Measurements from ENCODE around the gene RXRB.

RXRB gene

DNA sequence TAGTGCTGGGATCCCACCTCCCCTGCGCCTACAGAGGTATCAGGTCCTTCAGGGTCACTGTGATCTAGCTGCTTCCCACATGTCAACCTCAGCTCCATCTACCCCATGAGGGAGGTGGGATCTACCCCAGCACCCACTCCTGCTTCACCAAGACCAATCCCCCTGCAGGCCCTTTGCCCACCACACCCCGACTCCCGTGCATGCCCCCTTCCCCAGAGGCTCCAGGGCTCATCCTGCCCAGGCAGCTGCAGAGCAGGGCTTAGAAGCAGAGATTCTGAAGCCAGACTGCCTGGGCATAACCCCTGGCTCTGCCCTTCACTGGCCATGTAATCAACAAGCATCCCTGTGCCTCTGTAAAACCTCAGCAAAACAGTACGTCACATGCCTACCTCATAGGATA, 25.7 kb downstream of the RXRB start:
- DNase-seq = no peak

DNA sequence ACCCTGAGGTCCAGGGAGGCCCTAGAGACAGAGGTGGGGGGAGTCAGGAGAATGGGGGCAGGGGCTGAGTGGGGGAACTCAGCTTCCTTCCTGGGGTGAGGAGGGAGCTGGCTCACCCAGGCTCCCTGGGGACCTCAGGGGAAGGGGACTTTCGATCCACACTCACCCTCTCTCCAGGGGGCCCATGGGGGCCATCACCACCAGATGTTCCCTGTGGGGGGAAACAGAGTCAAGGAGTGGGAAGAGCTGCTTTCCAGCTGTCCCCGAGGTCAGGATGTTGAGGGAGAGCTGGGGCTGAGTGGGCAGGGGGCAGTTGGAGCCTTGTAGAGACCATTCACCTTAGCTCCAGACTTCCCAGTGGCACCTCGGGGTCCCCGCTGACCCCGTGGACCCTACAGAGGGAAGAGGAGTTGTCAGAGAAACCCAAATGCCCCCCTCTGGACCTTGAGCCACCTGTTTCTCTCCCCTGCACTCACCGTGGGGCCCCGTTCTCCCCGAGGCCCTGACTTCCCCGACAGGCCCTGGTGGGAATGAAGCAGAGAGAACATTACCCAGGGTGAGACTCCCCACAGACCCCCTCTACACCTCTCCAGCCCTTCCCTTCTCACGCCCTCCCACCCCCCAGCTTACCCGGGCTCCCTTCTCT, 26.8 kb downstream of the RXRB start:
- no peak for DNase-seq

- DNase-seq = no peak
These were observed 27.6 kb downstream of the RXRB start for GRCh38 chr6:33172688-33173534.

GRCh38 chr6:33171880-33172687, 28.4 kb downstream of the RXRB start:
- DNase-seq = no peak

- no peak for DNase-seq
These were observed 29.2 kb downstream of the RXRB start for GRCh38 chr6:33171016-33171879.

GRCh38 chr6:33170176-33171015, 30.1 kb downstream of the RXRB start:
- no peak for DNase-seq

DNA sequence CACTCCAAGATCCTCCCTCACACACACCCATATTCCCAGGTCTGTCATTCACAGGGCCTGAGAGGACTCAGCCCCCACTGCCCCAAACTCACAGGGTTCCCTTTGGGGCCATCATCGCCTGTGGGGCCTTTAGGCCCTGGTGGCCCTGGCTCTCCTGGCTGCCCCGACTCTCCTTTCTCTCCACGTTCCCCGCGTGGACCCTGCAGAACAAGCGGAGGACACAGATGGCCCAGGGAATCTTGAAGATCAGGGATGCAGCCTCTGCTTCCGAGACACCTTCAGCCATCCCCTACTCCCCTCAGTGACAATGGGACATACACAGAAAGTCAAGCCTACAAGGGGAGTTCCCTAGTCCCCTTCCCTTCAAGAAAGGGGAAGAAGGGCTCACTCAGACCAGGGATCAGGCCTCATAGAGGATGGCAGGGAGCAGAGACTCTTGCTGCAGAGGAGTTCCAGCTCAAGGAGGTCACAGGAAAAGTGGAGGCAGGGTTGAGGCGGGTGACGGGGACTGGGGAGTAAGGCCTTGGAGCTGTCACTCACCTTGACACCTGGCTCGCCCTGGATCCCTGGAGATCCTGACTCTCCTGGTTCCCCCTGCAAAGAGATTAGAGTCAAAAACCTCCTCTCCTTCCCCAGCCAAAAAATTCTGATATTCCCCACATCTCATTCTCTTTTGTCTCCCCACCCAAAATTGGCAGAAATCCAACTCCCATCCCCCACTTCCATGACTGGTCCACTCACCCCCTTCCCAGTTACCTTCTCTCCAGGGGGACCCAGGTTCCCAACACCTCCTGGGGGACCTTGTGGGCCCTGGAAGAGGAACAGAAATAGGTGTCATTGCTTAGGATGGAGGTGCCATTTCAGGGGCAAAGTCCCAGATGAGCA, 30.9 kb downstream of the RXRB start:
- DNase-seq = no peak

- DNase-seq = no peak
These were observed 31.8 kb downstream of the RXRB start for GRCh38 chr6:33168639-33169038.

- no peak for DNase-seq
These were observed 32.2 kb downstream of the RXRB start for GRCh38 chr6:33168284-33168601.

DNA sequence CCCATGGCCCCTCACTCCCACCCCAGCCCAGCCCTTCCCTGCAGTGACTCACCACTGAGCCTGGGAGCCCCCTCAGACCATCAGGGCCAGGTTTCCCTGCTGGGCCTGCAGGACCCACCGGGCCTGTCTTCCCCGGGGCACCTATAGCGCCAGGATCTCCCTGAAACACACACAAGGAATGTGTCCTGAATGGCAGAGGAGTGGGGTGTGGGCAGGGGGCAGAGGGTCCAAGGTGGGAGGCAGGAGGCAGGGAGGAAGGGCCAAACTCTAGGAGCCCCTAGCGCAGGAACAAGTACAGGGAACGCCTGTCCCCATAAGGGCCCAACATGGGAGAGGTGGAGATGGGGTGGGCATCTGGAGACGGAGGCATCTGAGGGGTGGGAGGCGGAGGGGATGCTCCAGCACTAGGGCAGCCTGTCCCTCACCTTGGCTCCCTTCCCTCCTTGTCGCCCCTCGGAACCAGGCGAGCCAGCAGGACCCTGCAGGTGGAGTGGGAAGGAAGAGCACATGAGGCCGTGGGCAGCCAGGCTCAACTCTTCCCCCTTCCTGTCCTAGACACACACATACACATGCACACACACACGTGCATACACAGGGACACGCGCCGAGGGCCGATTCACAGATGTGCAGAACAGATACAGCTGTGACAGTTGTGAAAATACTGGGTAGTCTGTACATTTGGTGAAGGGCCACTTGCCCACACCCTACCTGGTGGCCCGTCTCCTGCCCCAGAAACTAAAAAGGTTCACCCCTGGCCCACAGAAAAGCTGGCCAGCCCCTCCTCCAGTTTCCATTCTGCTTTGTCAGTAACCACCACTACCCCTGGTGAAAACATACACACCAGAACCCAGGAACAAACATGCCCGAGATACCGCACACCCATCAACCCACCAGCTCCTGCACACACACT, 32.8 kb downstream of the RXRB start:
- no peak for DNase-seq

DNA sequence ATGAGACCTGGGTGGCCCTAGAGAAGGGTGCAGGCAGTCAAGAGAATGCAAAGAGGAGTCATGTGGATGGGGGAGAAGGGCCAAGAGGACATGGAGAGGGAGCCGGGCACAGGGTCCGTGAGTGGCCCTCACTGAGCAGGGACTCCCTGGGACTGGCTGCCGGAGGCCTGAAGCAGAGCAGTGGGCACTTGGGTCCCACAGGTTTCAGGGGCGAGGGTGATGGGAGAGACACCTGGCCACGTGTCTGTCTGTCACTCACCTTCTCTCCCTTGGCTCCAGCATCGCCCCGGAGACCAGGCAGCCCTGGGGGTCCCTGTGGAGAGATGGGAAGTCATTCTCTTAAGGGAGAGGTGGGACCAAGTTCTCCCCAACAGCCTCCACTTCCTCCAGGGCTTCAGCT, 33.7 kb downstream of the RXRB start:
- DNase-seq = no peak

- no peak for DNase-seq
These were observed 34.1 kb downstream of the RXRB start for GRCh38 chr6:33166363-33166762.

GRCh38 chr6:33165581-33166258, 34.7 kb downstream of the RXRB start:
- no peak for DNase-seq

- no peak for DNase-seq
These were observed 35.6 kb downstream of the RXRB start for GRCh38 chr6:33164665-33165373.

GRCh38 chr6:33164176-33164575, 36.3 kb downstream of the RXRB start:
- DNase-seq = no peak

- DNase-seq = no peak
These were observed 36.9 kb downstream of the RXRB start for GRCh38 chr6:33163540-33163939.

GRCh38 chr6:33161354-33162331, 38.8 kb downstream of the RXRB start:
- peak; percentile 85 for DNase-seq
